Natural killer cell treated with Interleukin-12 subunit alpha and Interleukin-12 subunit beta and Interleukin-15 and Interleukin-18, amount 100 ng/mL, for 72 hours (primary cell): ENCODE measurements around the gene TBC1D1. TPM values are rescaled to one million over a fixed set of nuclear protein-coding genes. Genes with fewer than 3 reads are reported as not detected.

Experiments
- ATAC-seq, 2 donors: fragments of 150-1000 bp; cut with Tn5 transposase in 1 of 2; sonication (Bioruptor Pico), chemical (Tn5 transposase) in 1 of 2; 2 replicates each; pipeline ENCODE4 v1.10.0; 2021
- DNase-seq: peaks from one replicate; pipeline ENCODE4 v3.0.0; 2022; ENCODE audit warnings: low spot score
- H3K27ac Mint-ChIP-seq, 2 donors: 1 replicate in 1 of 2; 2 replicates in 1 of 2; pipeline ENCODE4 v1.8.0; 2022; ENCODE audit warnings: mixed read lengths in 2 of 2, mild to moderate bottlenecking in 1 of 2, moderate library complexity in 1 of 2
- H3K27me3 Mint-ChIP-seq, 2 donors: 1 replicate in 1 of 2; 2 replicates in 1 of 2; pipeline ENCODE4 v1.8.0; 2022; ENCODE audit warnings: mixed read lengths in 2 of 2
- H3K36me3 Mint-ChIP-seq: one replicate; pipeline ENCODE4 v1.8.0; 2022; ENCODE audit warnings: mixed read lengths
- H3K4me1 Mint-ChIP-seq, 2 donors: 1 replicate in 1 of 2; 2 replicates in 1 of 2; pipeline ENCODE4 v1.8.0; 2022; ENCODE audit warnings: low read depth in 2 of 2, mixed read lengths in 2 of 2, mild to moderate bottlenecking in 1 of 2
- H3K4me3 Mint-ChIP-seq: one replicate; pipeline ENCODE4 v1.8.0; 2022; ENCODE audit warnings: mixed read lengths
- H3K9me3 Mint-ChIP-seq: 2 replicates; pipeline ENCODE4 v1.8.0; 2022; ENCODE audit warnings: mixed read lengths
- total RNA-seq, 2 donors: library from RNA; stranded (reverse); gene quantifications; one replicate each; pipeline ENCODE4 v1.2.3, GENCODE V29; 2022

The TBC1D1 gene
- total RNA-seq, 2 donors from 2014 or later, result 47.9 to 66.6 TPM

GRCh38 chr4:38172078-38172477 lies 281.2 kb downstream of the TBC1D1 start:
- peaks cover 4 to 8% of the 10 kb centered on the region in 2 donors for H3K4me1 Mint-ChIP-seq
- H3K27ac Mint-ChIP-seq, result no peak overlapping the region
- no peaks in the 10 kb centered on the region for H3K36me3 Mint-ChIP-seq
- no peak overlapping the region for H3K4me3 Mint-ChIP-seq
- DNase-seq, result no peak
- no peaks in the 10 kb centered on the region for H3K9me3 Mint-ChIP-seq
- no peaks in the 10 kb centered on the region for H3K27me3 Mint-ChIP-seq
- no peak for ATAC-seq

DNA sequence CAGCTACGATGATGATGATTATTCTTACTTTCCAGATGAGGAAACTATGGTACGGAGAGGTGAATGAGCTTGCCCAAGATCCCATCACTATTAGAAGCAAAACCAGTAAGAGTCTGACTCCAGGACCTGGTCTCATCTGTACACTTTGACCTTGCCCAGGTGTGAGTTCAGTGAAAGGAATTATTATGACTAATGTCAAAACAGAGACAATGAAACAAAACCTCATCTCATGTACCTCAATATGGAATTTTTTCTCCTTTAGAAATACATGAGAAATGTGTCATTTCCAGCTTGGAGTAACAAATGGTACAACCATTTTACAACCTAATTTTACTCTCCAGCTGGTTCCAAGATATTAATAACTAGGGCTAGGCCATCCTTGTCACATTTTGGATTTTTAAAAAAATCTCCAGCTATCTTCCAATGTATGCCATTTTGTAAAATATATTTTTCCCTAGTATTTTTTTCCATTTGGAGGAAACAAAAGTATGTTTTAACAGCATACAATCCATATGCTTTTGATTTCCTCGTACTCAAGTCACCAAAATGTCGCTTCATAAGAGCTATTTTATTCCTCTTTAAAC lies 283.1 kb downstream of the TBC1D1 start:
- H3K4me3 Mint-ChIP-seq, result no peak overlapping the region
- ATAC-seq, result no peak
- H3K4me1 Mint-ChIP-seq, result peaks cover 16 to 27% of the 10 kb centered on the region in 2 donors
- DNase-seq, result no peak
- H3K27ac Mint-ChIP-seq, result no peak overlapping the region
- peaks cover 0 to 3% of the 10 kb centered on the region in 2 donors for H3K27me3 Mint-ChIP-seq
- H3K9me3 Mint-ChIP-seq, result no peaks in the 10 kb centered on the region
- no peaks in the 10 kb centered on the region for H3K36me3 Mint-ChIP-seq

- no peak overlapping the region for H3K27ac Mint-ChIP-seq
These were observed 283.9 kb downstream of the TBC1D1 start for GRCh38 chr4:38174801-38175200.

GRCh38 chr4:38176165-38176564 lies 285.3 kb downstream of the TBC1D1 start:
- peaks cover 26 to 36% of the 10 kb centered on the region in 2 donors for H3K4me1 Mint-ChIP-seq
- no peaks in the 10 kb centered on the region for H3K9me3 Mint-ChIP-seq
- H3K27me3 Mint-ChIP-seq, result peaks cover 0 to 6% of the 10 kb centered on the region in 2 donors
- H3K36me3 Mint-ChIP-seq, result no peaks in the 10 kb centered on the region
- DNase-seq (no peak), ATAC-seq (no peak)
- no peak overlapping the region for H3K27ac Mint-ChIP-seq
- no peak overlapping the region for H3K4me3 Mint-ChIP-seq

More at GRCh38 chr4:38174801-38175200, 283.9 kb downstream of the TBC1D1 start:
- H3K4me3 Mint-ChIP-seq, result no peak overlapping the region
- DNase-seq (no peak), ATAC-seq (no peak)
- H3K36me3 Mint-ChIP-seq, result no peaks in the 10 kb centered on the region
- H3K9me3 Mint-ChIP-seq, result no peaks in the 10 kb centered on the region
- H3K27me3 Mint-ChIP-seq, result peaks cover 0 to 5% of the 10 kb centered on the region in 2 donors
- H3K4me1 Mint-ChIP-seq, result peaks cover 19 to 32% of the 10 kb centered on the region in 2 donors

DNA sequence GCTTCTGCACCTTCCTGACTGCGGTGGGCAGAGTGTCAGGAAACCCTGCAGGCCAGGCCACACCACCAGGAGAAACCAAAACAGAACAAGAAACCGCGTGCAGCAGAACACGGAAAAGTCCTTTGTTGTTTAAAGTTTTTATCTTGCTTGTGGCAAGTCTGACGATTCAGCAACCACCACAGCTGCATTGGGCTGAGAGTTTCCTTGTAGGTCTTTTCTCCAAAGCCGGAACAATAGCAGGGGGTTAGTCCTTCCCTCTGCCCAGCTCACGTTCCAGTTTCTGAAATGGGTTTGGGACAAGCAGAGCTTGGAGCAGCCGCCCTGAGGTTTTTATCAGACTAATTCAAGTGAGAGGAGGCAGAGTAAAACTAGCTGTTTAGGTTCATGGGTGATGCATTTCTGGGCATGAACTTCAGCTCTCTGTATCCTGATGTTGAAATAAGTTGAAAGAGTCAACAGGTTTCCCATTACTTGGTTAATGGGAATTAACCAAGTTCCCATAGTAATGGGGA lies 286.2 kb downstream of the TBC1D1 start:
- peaks cover 28 to 36% of the 10 kb centered on the region in 2 donors for H3K4me1 Mint-ChIP-seq
- ATAC-seq (peak; percentile 57 to 65), DNase-seq (no peak)
- no peaks in the 10 kb centered on the region for H3K9me3 Mint-ChIP-seq
- H3K36me3 Mint-ChIP-seq, result no peaks in the 10 kb centered on the region
- peak overlapping the region; percentile 46 to 58 for H3K27ac Mint-ChIP-seq
- H3K4me3 Mint-ChIP-seq, result peak overlapping the region; percentile 70
- peaks cover 0 to 6% of the 10 kb centered on the region in 2 donors for H3K27me3 Mint-ChIP-seq

DNA sequence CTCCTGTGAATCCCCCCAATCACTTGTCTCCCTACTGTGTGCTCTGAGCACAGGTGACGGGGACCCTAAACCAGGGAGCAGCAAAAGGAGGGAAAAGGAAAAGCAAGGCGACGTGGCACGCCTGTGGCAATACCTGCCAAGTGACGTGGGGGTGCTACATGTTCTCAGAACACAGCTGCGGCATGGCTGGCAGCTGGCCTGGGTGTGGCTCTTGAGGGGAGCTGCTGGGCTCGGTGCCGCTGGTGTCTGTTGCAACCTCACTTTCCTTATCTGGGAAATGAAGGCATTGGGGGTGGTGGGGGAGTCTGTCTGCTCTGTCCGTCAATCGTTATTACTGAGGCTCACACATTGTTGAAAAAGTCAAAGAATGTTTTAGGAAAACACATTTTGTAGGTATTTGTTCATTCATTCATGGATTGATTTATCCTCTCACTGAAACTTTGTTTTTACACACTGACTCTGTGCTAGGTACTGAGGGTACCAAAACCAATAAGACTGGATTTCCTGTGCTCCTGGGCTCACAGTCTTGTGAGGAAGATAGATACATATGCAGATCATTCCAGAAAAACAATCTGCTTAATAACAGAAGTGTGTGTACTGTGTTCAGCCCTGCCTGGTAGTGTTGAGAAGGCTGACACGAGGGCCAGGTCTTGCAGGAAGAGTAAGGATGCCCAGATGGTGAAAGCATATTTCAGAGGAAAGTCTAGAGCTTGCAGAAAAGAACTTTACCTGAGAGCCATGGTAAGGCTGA lies 286.9 kb downstream of the TBC1D1 start:
- DNase-seq, result no peak
- Mint-ChIP-seq H3K27ac (peak overlapping the region; percentile 46 to 58), H3K4me3 (peak overlapping the region; percentile 70), H3K4me1 (peaks cover 29 to 37% of the 10 kb centered on the region in 2 donors), H3K36me3 (no peaks in the 10 kb centered on the region), H3K27me3 (peaks cover 0 to 6% of the 10 kb centered on the region in 2 donors), H3K9me3 (no peaks in the 10 kb centered on the region)
- peak; percentile 61 to 71 for ATAC-seq

DNA sequence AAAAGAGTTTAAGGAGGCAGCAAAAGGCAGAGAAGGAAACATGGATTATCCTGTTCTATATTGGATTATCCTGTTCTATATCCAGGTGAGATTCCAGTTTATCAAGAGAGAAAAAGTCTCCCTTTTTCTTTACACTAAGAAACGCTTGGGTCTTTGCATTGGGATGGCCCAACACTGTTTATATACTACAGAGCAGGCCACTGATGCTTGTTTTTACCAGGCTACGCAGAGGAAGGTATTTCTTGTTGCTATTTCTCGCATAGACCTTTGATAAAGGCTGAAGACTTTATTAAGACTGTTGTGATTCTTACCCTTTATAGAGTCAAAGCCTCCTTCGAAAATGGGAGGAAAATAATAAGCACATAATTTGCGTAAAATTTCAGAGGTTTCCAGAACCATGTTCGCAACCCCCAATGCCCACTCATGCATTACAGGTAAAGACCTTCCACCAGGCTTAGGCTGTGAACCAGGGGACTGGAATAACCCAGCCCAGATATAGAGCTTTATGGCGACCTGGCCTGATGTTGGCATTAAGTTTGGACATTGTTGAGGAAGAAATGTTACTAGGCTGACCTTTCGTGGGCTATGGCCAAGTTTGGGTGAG lies 287.6 kb downstream of the TBC1D1 start:
- Mint-ChIP-seq H3K36me3 (no peaks in the 10 kb centered on the region), H3K4me1 (peaks cover 35 to 43% of the 10 kb centered on the region in 2 donors), H3K27ac (peak overlapping the region; percentile 46 to 58), H3K27me3 (peaks cover 0 to 6% of the 10 kb centered on the region in 2 donors), H3K9me3 (no peaks in the 10 kb centered on the region), H3K4me3 (peak overlapping the region; percentile 70)
- DNase-seq, result no peak
- ATAC-seq, result no peak

DNA sequence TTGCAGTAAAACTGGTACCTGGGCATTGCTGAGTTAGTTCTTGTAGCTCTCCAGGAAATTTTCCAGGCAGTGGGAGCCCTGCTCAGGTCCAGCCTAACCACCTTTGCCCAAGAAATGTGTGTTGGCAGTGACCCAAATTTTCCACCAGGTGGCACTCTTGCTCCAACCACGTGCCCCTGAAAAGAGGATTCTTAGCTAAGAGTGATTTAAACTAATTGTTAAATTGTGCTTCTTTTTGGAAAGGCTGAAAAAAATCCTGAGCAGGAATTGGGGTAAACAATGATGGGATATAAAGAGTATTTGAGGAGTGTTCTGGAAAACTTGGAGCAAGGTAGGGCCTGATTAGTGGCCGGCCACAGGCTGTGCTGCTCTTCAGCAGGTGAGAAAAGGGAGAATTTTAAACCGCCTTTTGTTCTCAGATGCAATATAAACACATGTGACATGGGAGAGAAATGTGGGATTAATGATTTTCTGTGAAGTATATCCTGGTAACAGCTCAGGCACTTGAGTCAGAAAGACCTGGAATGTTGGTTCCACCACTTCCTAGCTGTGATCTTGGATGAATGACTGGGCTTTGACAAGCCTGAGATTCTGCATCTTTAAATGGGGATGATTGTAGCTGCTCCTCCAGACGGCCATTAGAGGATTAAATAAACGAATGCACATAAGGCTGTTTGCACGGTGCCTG lies 288.9 kb downstream of the TBC1D1 start:
- Mint-ChIP-seq H3K27me3 (peaks cover 0 to 6% of the 10 kb centered on the region in 2 donors), H3K36me3 (no peaks in the 10 kb centered on the region), H3K9me3 (no peaks in the 10 kb centered on the region), H3K4me3 (no peak overlapping the region), H3K4me1 (peaks cover 35 to 44% of the 10 kb centered on the region in 2 donors), H3K27ac (peak overlapping the region; percentile 26 to 44)
- peak; percentile 78 for DNase-seq
- ATAC-seq, result peak; percentile 47 to 79

GRCh38 chr4:38180456-38180855 lies 289.6 kb downstream of the TBC1D1 start:
- Mint-ChIP-seq H3K4me3 (no peak overlapping the region), H3K4me1 (peaks cover 35 to 39% of the 10 kb centered on the region in 2 donors), H3K27ac (peak overlapping the region in 1 of 2 donors; percentile 43), H3K9me3 (no peaks in the 10 kb centered on the region), H3K27me3 (peaks cover 0 to 6% of the 10 kb centered on the region in 2 donors), H3K36me3 (no peaks in the 10 kb centered on the region)
- no peak for ATAC-seq
- DNase-seq, result no peak

DNA sequence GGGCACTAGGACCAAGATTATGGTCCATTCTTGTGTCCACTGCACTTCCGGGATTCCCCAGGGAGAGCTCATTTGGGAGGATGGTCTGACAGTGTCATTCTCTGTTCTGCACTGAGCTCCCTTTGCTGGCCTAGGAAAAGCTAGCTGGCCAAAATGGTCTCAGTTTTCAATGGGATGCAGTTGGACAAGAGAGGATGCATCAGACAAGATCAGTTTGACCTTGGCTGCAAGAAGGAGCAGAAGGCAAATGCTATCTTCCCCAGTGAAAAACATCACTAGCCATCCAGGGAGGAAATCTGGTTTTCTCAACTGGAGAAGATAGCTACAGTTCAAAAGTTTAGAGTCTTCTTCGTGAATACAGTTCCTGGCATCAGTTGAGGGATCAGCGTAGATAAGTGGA lies 290.4 kb downstream of the TBC1D1 start:
- no peak for DNase-seq
- Mint-ChIP-seq H3K27me3 (peaks cover 0 to 6% of the 10 kb centered on the region in 2 donors), H3K4me1 (peaks cover 35 to 39% of the 10 kb centered on the region in 2 donors), H3K36me3 (no peaks in the 10 kb centered on the region), H3K27ac (peak overlapping the region in 1 of 2 donors; percentile 43), H3K4me3 (no peak overlapping the region), H3K9me3 (no peaks in the 10 kb centered on the region)
- ATAC-seq, result no peak

DNA sequence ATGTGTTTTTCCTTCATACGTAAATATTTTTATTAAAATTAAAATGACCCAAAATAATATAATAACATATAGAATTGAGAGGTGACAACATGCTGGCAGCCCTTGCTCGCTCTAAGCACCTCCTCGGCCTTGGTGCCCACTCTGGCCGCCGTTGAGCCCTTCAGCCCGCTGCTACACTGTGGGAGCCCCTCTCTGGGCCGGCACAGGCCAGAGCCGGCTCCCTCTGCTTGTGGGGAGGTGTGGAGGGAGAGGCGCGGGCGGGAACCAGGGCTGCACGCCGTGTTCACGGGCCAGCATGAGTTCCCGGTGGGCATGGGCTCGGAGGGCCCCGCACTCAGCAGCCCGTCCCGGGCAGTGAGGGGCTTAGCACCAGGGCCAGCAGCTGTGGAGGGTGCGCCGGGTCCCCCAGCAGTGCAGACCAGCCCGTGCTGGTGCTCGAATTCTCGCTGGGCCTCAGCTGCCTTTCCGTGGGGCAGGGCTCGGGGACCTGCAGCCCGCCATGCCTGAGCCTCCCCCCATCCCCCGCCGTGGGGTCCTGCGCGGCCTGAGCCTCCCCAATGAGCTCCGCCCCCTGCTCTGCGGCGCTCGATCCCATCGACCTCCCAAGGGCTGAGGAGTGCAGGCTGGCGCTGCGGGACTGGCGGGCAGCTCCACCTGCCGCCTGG lies 291.6 kb downstream of the TBC1D1 start:
- Mint-ChIP-seq H3K27ac (no peak overlapping the region), H3K36me3 (no peaks in the 10 kb centered on the region), H3K4me3 (no peak overlapping the region), H3K27me3 (peaks cover 0 to 6% of the 10 kb centered on the region in 2 donors), H3K9me3 (no peaks in the 10 kb centered on the region), H3K4me1 (peaks cover 32% of the 10 kb centered on the region in 2 donors)
- no peak for ATAC-seq
- no peak for DNase-seq

DNA sequence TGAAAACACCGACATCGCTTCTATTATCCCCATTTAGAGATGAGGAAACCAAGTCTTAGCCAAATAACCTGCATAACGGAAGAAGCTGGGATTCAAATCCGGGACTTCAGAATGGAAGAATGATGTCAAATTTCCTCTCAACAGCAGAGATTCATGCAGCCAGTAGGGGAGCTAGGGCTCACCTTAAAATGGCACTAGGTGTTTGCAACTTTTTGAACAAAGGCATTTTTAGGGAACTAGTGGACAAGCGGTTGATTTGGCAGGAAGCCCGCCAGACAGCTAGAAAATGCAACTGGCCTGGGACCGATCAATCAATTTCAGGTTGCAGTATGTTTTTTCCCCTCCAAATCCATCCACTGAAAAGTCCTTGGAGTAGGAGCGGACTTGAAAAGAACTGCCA lies 293.5 kb downstream of the TBC1D1 start:
- no peak overlapping the region for H3K27ac Mint-ChIP-seq

More for the DNA sequence above, 293.5 kb downstream of the TBC1D1 start:
- Mint-ChIP-seq H3K9me3 (no peaks in the 10 kb centered on the region), H3K36me3 (no peaks in the 10 kb centered on the region), H3K27me3 (peaks cover 0 to 2% of the 10 kb centered on the region in 2 donors), H3K4me1 (peaks cover 15 to 27% of the 10 kb centered on the region in 2 donors), H3K4me3 (no peak overlapping the region)
- DNase-seq (no peak), ATAC-seq (no peak)
